HG02623 (cell line): Measurements from ENCODE around the gene EVX1.

Source experiments
- ATAC-seq: cut with Tn5 transposase; IDR thresholded peaks from one replicate; pipeline ENCODE4 v1.9.1; 2021; ENCODE audit warnings: moderate library complexity; ENCODE audit not compliant: unreplicated experiment

The EVX1 gene

DNA sequence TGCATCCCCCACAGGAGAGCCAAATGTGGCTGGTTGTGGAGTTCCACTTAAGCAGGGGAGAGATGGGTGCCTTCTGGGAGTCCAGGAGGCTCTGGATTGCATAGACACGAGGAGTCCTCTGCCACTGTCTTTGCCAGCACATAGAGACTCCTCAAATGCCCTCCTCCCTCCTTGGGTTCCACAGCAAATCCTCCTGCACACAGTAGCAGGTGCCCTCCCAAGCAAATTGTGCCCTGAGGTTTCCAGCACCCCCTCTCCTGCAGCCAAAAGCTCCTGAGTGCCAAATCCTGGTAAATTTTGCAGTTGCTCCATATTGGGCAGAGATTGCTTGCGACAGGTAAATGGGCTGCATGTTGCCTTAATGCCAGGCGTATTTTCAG lies 5.8 kb downstream of the EVX1 start:
- no peak for ATAC-seq

DNA sequence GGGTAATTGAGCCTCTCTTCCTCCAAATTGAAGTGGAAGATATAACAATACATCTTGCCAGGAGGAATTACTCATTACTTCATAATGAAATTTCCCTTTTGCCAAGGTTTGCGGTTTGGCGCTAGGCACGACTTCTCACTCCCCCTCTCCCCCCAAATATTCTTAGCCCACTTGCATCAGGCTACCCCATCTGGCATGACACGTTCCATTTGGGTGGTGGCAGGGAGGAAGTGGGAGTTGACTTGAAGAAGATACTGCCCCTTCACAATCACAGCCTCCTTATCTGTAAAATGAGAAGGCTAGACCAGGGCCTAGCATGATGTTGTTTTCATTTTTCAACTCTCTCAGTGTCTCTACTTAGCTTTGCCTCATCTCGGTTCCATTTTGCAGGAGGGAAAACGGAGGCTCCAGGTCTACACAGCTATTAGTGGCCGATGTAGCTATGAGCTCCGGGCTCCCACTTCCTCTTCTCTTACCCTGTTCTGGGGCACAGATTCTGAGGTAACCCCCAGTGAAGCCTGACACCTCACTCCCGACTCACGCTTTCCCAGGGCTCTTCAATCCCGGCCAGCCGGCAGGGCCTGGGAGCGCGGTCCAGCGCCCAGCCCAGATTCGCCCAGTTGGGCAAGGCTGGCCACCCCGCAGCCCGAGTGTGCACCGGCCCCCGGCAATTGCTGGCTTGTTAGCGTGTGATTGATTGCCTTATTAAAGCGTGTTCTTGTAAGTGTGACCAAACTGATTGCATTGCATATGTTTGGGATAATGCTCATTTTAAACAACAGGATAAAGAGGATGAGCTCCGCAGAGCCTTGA lies 6.5 kb downstream of the EVX1 start:
- no peak for ATAC-seq

DNA sequence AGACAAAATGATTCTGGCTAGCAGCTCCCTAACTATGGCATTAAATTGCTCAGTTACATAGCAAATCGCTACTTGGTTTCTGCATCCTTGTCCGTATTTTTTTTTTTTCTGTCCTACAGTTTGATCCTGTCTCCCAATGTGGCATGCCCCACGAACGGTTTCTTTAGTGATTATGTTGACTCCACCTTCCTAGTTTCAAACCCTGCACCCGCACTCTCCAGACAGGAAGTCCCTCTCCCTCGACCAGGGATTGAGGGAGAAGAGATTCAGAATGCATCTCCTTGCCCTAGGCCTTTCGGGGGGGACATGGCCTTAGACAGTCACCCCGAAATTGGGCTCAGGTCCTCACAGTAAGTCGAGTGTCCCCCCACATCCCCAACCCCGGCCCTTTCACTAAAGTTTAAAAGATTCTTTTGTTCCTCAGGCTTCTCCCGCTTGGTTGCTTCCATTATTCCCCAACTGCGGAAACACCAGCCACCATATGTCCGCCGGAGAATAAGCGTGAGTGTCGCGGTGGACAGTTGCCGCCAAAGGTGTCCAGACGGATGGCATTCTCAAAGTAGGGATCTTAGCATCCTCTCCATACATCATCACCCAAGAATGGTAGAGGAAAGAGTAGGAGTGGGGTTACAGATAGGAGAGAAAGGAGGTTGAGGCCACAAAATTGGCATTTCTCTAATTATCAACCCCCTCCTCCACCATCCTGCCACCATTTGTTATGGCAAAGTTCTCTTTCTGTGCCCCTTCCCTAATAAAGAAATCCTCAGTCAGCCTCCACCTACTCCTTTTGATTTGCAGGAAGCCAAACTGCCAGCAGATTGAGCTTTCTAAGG lies 7.3 kb downstream of the EVX1 start:
- no peak for ATAC-seq

DNA sequence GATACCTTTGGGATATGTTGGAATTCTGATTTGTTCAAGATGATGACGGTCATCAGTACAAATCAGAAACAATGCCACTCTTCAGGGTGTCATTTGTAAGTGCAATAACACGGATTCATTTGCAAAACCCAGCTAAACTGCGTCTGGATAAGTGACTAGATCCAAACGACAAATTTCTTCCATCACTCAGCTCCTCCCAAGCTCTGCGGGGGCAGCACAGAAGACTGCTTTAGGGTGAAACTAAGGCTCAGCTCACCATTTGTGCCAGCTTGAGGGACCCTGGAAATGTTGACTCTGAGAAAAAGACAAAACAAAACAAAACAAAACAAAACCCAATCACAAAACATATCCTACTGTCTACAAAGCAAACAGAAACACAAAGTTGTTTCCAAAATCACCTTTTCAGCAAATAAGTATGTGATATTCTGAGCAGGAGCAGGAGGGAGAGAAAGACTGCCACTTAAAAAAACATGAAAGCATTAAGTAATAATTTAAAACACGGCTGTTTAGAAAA lies 8.0 kb downstream of the EVX1 start:
- no peak for ATAC-seq

DNA sequence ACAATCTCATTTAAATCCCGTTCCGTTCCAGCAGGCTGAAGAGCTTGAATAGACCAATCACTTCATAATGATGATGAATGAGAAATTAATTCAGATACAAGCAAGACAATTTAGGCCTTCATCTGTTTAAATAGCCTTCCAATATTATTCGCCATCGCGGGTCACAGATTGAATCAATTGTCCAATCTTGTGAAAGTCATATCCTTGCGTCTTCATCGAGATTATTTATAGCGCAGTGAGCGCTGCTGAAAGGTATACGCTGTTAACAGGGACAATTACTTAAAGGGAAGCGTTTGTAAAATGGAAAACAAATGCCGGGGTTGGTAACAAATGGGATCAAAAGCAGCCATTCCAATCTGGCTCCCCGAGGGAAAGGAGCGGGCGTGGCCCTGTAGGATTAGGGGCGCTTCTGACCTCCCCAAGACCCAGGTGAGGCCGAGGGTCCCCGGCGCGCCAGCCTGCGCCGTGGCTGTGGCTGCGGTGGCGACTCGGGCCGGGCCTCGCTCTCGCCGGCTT lies 8.6 kb downstream of the EVX1 start:
- no peak for ATAC-seq

DNA sequence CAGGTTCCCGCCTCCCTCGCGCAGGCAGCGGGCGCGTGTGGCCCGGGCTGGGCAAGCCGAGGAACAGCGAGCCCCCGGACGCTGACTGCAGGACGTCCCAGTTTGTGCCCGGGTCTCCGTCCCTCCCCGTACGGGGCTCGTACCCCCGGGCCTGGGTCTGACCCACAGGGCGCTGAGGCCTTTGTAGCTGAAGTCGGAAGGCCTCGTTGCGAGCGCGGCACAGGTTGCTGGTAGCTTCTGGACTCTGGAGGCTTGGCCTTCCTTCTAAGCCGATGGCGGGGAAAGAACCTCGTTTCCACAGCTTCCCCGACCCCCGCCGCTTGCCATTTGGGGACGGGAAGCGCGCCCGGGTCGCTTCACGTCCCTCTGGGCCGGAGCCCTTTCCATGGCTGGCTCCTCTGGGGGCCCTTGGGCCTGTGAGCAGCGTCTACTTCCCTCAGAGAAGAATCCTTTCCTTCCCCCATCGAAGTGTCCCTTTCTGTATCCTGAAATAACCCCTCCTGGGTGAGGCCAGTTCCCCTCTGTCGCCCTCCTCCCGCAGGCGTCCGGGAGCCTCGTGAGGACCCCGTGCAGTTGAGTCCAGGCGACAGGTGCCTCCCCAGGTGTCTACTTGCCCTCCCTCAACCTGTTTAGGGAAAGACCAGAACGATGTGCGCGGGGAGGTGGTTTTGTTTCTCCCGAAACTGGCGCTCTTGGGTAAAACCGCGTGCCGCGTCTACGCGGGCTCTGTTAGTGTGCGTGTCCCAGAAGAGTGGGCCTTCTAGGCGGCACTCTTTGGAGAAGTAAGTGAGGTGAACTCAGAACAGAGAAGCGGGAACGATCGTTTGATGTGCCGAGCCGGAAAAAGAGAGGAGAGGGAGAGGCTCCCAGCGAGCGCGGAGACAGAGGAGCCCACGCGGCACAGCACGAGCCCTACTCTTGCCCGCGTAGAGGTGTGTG lies 9.3 kb downstream of the EVX1 start:
- ATAC-seq = no peak

DNA sequence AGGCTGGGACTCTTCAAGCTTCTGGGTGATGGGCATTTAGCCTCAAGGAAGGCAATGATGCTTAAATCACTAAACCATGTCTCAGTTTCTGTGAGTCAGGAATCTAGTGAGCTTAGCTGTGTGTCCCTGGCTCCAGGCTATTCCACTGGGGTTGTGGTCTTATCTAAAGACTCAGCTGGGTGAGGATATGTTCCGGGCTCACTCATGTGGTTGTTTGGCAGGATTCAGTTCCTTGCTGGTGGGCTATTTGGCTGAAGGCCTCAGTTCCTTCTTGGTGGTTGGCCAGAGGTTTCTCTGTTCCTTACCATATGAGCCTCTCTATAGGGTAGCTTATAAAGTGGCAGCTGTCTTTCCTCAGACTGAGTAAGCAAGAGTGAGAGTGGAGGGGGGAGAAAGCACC lies 12.0 kb downstream of the EVX1 start:
- no peak for ATAC-seq

DNA sequence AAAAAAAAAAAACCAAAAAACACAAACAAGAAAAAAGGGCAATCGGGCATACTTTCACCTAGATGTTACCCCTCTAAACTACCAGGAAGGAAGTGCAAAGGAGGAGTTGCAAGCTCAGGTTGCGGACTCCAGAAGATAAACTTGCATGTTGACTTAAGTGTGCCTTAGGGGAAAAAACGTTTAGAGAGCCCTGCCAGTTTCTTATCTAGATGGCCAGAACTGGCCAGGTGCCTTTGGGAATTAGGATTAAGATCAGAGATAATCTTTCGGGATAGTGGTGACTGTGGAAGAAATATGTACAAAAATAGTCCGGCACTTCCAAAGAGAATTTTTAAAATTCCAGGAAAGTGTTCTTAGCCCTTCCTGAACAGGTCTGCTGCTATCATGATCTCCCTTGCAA lies 17.6 kb downstream of the EVX1 start:
- ATAC-seq = no peak

DNA sequence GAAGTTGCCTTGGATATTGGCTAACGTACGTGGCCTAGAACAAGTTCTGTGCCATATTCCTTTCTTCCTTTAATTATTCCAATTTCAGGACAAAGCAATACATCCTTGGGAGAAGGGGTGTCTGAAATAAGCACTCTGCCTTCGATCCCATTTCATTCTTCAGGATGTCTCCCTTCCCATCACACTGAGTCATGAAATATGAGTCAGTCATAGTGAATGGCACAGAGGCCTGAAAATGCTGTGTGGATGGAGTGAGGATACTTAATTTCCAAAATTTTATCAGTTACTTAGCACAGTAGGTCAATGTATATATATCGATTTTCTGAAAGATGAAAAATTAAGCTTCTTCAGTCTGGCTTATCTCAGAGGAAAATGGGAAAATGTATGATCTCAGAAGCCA lies 19.5 kb downstream of the EVX1 start:
- ATAC-seq = no peak

DNA sequence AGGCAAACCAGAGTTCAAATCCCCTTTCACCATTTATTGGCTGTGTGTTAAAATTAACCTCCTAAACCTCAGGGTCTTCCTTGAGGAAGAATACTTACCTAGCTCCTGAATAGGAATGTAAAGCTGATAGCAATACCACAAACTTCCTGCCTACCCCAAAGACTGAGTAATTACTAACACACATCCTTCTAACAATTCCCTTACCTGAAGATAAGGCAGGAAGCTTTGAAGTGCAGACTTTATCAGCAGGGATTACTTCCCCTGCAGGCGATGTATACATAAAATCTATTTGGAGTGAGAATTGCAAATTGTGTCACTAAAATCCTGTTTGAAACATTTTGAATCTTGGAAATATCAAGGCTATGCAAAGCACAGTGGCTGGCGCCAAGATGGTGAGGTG lies 21.2 kb downstream of the EVX1 start:
- no peak for ATAC-seq

DNA sequence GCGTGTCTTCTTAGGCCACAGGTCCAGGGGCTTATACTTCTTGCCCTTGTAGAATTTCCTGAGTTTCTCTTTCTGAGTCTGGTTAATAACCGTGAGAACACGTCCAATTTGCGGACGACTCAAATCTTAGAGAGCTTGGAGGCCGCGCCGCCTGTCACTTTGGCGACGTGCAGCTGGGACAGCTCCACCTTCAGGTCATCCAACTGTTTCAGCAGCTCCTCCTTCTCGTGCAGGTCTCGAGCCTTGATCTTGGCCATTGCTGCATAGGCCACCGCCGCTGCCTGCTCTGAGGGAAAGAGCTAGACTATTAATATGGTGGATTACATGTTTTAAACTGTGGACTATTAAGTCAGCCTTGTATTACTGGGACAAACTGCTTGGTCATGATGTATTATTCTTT lies 26.9 kb downstream of the EVX1 start:
- no peak for ATAC-seq

DNA sequence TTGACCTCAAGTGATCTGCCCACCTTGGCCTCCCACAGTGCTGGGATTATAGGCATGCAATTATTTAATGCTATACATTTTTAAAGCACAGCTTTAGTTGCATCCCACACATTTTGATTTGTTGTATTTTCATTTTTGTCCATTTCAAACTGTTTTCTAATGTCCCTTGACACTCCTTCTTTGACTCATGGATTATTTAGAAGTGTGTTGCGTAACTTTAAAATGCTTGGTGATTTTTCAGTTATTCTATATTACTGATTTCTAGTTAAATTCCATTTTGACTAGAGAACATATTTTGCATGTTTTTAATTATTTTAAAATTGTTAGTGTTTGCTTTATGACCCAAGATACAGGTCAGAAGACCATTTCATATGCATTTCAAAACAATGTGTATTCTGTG lies 28.8 kb downstream of the EVX1 start:
- ATAC-seq = no peak

DNA sequence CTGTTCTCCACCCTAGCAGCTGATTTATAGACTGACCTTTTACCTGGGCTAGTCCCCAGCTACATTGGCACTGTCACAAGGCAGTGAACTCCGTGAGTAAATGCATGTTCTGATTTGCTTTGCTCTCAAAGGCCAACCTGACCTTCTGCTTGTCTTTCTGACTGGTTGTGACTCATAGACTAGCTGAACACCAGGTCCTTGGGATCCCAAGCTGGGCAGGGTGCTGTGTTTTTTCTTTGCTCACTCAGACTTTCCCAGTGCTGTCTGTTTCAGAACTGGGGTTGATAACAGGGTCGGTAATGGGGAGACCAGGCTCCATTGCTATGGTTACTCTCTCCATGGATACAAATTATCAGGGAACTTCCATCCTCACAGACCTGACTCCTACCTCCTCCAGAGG lies 35.0 kb downstream of the EVX1 start:
- ATAC-seq = no peak

DNA sequence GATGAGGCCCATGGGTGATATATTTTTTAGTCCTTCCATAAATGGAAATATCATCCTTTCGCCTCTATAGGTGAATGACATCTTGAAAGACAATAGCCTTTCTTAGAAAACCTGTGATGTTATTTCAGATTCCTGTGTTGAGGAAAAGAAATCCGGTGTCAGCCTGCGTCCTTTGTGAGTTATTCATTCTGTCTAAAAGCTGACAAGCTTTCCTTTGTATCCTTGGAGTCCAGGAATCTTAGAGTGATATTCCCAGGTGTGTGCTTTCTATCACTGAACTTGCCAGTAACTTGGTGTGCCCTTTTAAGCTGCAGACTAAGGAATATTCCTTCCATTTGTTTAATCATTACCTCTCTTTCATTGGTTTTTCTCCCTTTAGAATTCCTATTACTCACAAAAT lies 41.0 kb downstream of the EVX1 start:
- no peak for ATAC-seq

DNA sequence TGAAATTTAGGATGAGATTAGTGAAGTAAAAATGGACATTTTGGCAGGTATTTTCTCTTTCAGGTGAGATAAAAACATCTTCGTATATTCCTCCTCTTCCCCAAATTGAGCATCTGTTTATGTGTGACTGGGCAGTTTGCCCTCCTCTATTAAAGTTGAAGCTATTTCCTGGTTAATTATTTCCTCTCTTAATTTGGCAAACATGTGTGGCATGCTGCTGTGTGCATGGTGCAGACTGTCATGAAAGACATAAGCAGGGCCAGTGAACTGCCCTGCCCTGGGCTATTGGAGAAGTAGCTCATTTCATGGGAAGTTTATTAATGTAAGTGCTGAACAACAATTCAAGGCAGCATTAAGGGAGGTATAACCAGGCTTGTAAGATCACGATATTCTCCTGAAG lies 52.6 kb downstream of the EVX1 start:
- ATAC-seq = no peak

DNA sequence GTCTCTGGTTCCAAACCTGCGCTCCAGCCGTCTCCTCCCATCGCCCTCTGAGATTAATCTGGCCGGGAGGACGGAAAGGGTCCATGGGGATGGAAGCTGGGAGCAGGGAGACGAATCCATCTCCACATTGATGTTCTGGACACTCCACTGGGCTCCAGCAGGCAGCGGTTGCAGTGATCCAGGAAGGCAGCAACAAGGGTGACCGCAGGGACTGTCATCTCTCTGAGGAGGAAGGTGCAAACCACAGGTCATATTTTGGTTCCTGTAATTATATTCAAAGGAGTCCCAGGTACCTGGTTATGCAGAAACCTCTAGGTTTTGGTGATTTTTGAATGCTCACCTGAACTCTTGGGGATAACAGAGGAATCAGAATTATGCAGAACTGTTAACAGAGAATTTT lies 54.8 kb downstream of the EVX1 start:
- no peak for ATAC-seq
